Measurements from ENCODE around the gene COX7A2L. TPM values are rescaled to one million over a fixed set of nuclear protein-coding genes. Genes with fewer than 3 reads are reported as not detected.
"Not testable (repeated sequence)": the region's sequence is repeated elsewhere in the genome, so short reads cannot be mapped to it uniquely, and the experiment has no call there.

The COX7A2L gene
- polyA plus RNA-seq, 10 donors, result 135 to 168 (median 153) TPM

DNA sequence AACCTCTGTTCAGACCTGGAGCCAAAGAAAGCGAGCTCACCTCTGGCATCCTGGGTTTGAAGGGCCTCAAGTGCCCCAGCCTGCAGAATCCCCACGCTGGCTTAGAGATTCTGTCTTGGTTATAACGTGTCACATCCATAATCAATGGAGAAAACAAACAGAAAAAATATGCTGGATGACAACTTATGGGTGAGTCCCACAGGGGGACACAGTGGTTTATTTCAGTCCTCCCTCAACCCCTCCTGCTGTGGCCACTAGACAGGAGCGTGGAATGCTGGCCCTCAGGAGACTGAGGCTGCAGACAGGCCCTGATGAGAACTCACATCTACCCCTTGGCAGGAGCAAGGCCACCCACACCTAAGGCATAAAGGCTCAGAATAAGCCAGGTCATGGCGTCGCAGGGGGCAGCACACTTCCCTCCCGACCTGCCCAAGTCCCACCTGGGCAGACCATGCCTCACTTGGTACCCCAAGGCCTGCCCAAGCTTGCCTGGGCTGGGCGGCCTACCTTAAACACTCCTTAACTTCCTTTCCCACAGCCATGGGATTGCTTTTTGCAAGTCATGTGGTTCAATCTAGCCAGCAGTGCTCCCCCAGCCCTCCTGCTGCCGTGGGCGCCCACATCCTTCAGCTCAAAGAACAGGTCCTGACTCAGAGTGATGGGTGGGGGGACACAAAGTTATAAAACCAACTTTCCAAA, 19.9 kb downstream of the COX7A2L start:
- DNase-seq, result no peak

DNA sequence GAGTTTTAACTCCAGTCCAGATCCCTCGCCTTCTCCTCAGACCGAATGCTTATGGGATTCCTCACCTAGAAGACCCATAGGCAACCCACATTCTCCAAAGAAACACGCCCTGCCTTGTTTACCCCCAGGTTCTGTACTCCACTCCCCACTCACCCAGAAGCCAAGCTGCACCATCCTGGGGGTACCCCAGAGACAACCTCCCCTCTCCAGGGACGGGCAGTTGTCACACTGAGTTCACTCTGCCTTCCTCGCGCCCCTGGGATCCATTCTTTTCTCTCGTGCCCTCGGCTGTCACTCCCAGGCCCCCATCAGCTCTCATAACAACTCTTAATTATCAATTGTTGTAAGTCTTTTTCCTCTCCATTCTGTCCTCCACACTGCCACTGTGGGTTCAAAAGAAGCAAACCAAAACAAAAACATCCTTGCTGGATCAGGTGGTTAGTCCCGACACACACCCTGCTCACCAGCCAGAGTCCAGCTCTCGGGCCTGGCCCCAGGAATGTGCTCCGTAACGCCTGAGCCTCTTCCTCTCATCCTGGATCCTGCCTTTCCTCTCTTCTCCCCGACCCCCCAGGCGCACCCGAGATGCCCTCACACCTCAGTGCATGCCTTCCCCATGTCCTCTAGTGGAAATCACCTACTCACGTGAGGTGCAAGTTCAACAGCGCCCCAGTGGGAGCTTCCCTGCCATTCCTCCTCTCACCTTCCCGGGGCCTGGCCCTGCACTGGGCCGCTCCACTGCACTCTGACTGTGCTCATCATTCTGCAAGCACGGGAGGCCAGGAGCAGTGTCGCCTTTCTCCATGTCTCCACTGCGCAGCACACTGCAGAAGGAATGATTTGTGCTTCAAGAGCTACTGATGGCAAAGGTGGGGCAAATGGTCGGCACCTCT, 20.7 kb downstream of the COX7A2L start:
- DNase-seq, result no peak

- DNase-seq, result no peak
Measured at GRCh38 chr2:42339191-42339912, 21.7 kb downstream of the COX7A2L start.

- no peak for DNase-seq
Measured at GRCh38 chr2:42338567-42339190, 22.3 kb downstream of the COX7A2L start.

GRCh38 chr2:42337846-42338566, 23.0 kb downstream of the COX7A2L start:
- no peak for DNase-seq

GRCh38 chr2:42337356-42337820, 23.6 kb downstream of the COX7A2L start:
- no peak for DNase-seq

- DNase-seq, result no peak
Measured at GRCh38 chr2:42336361-42336965, 24.6 kb downstream of the COX7A2L start.

DNA sequence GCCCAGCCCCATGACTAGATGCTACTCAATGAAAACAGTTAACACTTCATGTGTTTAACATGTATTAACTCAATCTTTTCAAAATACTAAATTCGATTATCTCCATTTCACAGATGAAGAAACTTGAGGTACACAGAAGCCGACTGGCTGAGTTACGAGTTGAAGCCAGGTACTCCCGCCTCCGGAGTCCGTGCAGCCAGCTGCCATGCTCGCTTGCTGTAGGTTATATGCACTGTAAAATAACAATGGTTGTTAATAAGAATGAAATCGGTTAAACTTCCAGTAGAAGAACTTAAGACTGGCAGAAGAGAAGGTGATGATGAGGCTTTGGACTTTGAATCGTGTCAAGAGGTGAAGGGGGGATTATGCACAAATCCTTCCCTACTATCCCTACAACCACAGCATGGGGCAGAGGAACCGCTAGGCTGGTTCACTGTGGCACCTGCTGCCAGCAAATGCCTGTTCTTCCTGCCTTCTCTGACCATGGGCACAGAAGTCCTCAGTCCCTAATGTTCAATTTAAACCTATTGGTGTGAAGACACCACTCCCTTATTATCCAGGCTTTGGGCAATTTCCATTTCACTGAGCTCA, 25.4 kb downstream of the COX7A2L start:
- DNase-seq, result no peak

- DNase-seq, result not testable (repeated sequence)
Measured at GRCh38 chr2:42334865-42335264, 26.2 kb downstream of the COX7A2L start.

DNA sequence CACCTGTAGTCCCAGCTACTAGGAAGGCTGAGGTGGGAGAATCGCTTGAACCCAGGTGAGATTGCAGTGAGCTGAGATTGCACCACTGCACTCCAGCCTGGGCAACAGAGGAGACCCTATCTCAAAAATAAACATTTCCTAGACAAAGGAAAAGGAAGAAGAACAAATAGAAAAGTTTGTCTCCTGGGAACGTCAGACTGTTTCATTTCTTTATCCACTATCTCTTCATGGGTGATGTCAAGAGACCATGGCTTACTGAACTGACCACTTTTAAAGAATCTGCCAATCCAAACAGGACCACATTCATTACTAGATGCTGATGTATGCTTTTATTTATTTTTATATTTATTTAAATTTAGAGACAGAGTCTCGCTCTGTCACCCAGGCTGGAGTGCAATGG, 26.8 kb downstream of the COX7A2L start:
- DNase-seq, result no peak

GRCh38 chr2:42333579-42333978, 27.4 kb downstream of the COX7A2L start:
- DNase-seq, result no peak

DNA sequence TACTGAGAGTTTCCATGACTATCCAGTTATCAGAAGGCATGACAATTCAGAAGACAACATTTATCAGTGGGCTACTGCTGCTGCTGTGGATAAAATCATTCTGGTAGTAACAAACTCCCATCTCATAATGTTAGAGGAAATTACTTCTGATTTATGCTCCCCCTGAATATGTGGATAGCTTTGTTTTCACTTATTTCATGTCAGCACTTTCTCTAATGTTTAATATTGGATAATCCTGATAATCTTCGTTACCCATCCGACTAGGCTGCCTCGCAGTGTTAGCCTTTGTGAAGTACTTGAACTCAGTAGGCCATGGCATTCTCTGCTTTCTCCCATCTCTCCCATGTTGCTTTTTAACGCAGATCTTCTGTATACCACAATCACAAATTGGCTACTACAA, 28.4 kb downstream of the COX7A2L start:
- DNase-seq, result no peak

- no peak for DNase-seq
Measured at GRCh38 chr2:42331569-42332284, 29.3 kb downstream of the COX7A2L start.

DNA sequence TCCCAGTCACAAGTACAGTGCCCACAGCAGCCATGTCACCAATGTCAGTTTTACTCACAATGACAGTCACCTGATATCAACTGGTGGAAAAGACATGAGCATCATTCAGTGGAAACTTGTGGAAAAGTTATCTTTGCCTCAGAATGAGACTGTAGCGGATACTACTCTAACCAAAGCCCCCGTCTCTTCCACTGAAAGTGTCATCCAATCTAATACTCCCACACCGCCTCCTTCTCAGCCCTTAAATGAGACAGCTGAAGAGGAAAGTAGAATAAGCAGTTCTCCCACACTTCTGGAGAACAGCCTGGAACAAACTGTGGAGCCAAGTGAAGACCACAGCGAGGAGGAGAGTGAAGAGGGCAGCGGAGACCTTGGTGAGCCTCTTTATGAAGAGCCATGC, 31.3 kb downstream of the COX7A2L start:
- DNase-seq, result no peak

GRCh38 chr2:42328923-42329322, 32.1 kb downstream of the COX7A2L start:
- DNase-seq, result no peak

DNA sequence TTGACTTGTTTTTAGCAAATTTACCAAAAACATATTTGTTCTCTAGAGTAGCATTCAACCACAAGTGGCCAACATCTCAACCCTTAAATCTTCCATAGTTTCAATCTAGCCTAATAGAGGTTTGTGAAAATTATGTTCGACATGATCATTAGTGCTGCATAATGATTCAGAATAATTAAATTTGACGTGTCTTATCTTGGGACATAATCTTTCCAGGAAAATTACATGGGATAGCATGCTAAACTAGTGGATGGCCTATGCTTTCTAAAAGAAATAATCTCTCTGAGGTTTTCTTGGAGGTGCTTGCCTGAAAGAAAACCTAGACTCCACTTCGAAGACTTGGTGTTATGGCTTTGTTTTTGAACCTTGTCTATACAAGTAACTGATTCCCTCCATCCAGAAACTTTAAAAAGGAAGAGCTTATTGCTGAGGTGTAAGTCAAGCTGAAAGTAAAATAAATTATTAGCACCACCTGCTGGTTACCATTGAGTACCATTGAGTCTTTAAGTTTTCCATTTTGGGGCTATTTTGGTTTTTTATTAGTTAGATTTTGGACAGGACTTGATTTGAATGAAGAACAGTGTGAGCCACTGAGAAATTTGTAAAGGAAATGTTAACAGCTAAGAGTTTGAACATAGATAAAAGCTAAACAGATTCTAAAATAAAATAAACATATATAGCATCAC, 32.7 kb downstream of the COX7A2L start:
- peak; percentile 11 to 48 (median 15) for DNase-seq

GRCh38 chr2:42327125-42327524, 33.9 kb downstream of the COX7A2L start:
- DNase-seq, result no peak

GRCh38 chr2:42325609-42326008, 35.4 kb downstream of the COX7A2L start:
- DNase-seq, result no peak

GRCh38 chr2:42324949-42325348, 36.1 kb downstream of the COX7A2L start:
- no peak for DNase-seq

Measured in muscle of back (tissue), 11 donors.